Amygdala (tissue), 56 donors: ENCODE measurements around the gene CKAP4.

Experiments used
- DNase-seq, 56 donors: peaks; one replicate each; lab custom pipeline; 2025; lab: John Stamatoyannopoulos, UW

CKAP4 gene

DNA sequence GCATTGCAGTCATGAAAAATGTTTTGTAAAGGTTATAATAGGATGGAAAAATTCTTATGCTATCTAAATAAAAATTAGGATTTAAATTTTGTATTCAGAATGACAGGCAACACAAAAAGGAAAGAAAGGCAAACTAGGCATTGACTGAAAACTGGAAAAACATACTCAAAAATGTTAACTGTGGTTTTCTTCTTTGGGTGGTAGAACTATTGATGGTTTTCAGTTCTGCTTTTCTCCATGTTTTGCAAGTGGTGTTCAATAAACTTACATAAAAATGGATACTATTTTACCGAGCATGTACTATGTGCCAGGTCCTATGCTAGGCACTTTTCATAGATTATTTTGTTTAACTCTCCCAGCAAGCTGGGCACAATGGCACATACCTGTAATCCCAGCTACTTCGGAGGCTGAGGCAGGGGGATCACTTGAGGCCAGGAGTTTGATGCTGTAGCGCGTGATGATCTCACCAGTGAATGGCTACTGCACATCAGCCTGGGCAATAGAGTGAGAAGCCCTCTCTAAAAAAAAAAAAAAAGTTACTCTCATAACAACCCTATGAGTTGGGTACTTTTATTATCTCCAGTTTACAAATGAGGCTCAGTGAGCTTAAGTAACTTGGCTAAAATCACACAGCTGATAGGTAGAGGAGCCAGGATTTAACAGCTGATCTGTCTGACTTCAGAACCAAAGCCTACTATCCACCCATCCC is 28.4 kb upstream of the CKAP4 start:
- no peak for DNase-seq

DNA sequence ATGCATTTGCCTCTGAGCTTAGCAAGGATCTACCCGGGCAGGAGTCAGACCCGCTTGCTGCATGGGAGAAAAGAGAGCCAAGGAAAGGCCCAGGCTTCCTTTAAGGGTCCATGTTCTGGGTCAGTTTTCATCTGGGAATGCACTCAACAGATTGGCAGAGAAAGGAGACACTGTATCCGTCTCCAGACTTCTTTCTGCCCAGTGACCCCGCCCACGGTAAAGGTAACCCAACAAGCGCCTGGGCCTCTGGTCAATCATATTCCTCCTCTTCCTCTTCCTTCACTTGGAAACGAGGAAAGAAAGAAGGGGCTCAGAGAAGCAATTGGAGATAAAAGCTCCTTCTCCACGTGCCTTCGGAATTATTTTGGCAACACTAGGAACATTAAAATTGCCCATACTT is 27.6 kb upstream of the CKAP4 start:
- no peak for DNase-seq

DNA sequence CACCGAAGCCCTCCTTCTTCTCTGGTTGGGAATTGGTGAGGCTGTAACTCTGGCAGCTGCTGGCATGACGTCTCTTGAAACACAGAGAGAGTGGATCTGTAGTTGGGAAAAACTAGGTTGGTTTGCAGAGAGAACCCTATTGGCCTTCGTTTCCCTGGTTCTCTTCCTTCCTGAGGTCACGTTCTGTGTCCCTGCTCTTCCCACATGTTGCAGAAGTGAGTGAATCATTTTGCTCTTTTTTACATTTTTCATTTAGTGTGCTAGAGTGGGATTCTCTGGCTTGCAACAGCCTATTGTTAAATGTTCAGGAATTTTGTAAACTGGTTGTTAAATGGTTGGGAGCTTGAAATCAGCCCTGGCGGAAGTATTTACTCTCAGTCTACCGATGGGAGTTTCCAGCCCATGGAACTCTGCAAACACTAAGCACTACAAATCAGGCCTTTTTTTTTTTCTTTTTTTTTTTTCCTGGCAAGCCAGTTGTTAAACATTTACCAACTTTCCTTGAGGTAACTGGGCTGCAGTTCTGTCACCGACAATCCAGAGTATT is 26.8 kb upstream of the CKAP4 start:
- DNase-seq: no peak

DNA sequence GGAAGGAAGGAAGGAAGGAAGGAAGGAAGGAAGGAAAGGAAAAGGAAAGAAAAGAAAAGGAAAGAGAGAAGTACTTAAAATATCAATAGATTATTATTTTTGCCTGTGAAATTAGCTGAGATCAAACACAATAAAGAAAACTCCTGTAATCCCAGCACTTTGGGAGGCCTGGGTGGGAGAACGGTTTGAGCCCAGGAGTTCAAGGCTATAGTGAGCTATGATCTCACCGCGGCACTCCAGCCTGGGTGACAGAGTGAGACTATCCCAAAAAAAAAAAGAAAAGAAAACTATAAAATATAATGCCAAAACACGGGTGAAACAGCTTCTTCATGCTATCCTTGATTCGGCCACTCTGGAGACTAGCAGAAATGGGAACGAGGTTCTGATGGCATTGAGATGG is 26.2 kb upstream of the CKAP4 start:
- no peak for DNase-seq

DNA sequence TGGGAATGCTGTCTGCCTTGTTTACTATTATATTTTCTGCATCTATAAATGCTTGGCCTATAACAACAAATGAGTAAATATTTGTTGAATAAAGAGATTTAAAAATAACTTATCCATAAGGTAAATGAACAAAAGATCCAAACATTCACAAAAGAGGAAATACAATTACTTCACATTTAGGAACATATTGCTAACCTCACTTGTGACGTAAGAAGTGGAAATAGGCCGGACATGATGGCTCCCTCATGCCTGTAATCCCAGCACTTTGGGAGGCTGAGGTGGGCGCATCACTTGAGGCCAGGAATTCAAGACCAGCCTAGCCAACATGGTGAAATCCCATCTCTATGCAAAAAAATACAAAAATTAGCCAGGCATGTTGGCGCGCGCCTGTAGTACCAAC is 25.7 kb upstream of the CKAP4 start:
- DNase-seq: no peak

DNA sequence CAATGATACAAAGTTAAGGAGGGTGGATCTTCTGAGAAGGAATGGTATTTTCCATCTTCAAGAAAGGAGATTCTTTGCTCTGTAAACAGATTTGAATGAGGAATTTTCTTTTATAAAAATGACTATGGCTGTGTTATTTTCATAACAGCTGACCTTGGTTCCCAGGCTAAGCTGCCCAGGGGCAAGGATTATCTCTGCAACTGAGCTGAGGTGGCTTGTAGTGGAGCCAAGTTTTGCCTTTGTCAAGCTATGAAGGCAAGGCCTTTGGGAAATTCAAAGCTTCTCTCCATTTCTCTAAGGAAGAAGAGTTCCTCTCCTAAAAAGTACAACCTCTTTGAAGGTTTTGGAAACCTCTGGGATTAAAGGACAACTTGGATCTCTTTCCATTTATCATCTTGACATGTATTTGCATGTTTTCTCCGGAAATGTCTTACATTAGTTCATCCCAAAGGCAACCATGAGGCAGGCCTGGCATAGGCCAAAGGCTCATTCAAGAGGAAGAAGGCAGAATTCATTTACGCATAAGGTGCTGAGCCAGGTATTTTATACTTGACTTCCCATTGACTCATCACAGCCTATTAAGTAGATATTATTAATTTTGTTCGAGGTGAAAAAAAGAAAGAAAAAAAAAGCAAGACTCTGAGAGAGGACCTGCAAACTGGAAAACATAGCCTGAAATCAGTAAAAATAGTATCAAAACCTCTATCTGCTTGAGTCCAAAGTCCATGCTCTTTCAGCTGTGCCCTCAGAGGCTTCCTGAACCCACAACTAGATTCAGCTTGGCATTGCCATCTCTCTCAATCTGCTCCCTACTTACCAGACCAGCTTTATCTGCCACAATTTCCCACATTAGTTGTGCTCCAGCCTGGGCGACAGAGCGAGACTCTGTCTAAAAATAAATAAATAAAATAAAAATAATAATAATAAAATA is 24.0 kb upstream of the CKAP4 start:
- DNase-seq: no peak

DNA sequence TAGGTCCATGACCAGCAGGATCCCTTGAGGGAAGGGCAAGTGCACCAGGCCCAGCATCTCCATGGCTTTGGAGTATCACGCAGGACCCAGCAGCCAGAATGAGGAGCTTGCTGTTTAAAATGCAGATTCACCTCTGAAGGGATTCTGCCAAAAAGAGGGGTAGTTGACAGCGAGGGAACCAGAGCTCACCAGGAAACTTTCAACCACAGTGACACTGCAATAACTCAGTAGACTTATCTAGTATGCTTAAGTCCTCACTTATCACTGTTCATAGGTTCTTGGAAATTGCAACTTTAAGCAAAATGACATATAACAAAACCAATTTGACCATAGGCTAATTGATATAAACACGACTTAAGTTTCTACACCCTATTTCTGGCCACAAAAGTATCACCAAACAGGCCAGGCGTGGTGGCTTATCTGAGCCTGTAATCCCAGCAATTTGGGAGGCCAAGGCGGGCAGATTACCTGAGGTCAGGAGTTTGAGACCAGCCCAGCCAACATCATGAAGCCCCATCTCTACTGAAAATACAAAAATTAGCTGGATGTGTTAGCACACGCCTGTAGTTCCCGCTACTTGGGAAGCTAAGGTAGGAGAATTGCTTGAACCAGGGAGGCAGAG is 21.4 kb upstream of the CKAP4 start:
- DNase-seq: no peak

DNA sequence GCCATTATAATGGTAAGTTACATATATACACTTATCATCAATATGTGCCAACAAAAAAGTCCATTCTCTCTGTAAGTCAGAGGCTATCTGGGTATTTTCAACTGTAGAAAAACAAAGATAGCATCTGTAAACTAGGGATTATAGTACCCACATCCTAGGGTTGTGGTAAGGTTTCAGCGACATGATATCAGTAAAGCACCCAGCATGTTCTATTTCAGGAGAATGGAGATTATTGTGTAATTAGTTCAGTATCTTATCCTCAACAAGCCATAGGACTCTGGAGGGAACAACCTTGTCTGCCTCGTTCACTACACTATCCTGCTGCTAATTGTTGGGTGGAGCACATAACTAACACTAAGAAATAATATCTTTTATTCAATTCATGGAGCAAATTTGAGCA is 19.7 kb upstream of the CKAP4 start:
- no peak for DNase-seq

DNA sequence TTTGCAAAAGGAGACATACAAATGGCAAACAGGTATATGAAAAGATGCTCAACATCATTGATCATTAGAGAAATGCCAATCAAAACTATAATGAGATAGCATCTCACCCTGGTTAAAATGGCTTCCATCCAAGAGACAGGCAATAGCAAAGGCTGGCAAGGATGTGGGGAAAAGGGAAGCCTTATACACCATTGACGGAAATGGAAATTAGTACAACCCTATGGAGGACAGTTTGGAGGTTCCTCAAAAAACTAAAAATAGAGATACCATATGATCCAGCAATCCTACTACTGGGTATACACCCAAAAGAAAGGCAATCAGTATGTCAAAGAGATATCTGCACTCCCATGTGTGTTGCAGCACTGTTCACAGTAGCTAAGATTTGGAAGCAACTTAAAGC is 17.3 kb upstream of the CKAP4 start:
- no peak for DNase-seq

DNA sequence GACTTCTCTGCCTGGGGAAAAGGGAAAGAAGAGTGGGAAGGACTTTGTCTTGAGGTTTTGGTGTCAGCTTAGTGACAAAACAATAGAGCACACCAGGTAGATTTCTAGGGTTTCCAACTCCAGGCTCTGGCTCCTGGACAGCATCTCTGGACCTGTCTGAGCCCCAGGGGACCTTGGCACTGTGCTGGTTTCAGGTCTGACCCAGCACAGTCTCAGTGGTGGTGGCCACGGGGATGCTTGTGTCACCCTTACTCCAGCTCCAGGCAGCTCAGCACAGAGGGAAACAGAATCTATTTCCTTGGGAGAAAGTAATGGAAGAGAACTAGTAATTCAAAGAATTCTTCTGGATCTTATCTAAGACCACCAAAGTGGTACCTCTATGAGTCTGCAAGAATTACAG is 11.1 kb upstream of the CKAP4 start:
- DNase-seq: no peak

DNA sequence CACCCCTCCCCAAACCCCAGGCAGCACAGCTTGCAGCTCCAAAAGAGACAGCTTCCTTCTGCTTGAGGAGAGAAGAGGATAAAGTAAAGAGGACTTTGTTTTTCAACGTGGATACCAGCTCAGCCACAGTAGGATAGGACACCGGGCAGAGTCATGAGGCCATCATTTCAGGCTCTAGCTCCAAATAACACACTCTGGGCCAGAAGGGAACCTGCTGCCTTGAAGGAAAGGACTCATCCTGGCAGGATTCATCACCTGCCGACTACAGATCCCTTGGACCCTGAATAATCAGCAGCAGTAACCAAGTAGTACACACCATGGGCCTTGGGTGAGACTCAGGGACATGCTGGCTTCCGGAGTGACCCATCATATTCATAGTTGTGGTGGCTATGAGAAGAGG is 10.4 kb upstream of the CKAP4 start:
- no peak for DNase-seq

DNA sequence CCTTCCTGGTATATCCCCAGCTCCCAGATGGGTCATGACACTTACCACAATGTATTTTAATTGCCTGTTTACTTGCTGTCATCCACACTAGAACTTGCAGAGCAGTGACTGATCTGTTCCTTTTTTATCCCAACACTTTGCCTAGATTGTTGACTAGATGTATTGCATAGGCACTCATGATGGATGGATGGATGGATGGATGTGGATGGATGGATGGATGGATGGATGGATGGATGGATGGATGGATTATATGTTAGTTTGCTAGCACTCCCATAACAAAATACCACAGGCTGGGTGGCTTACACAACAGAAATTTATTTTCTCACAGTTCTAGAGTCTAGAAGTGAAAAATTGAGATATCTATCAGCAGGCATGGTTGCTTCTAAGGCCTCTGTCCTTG is 8.7 kb upstream of the CKAP4 start:
- no peak for DNase-seq

DNA sequence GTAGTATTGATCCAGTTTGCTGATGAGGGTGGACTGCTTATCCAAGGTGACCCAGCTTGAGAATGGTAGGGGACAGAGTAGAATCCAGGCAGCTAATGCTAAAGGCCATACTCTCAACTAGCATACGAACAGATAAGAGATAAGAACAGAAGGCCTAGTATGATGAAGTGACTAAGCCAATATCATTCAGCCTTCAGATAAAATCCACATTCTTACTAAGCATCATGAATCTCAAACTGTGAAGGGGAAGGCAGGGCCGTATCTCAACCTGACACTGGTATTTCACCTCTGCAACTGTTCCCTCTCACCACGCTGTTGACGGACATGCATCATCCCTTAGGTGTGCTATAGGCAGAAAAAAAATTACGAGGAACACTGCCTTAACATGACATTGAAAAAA is 8.1 kb upstream of the CKAP4 start:
- no peak for DNase-seq

DNA sequence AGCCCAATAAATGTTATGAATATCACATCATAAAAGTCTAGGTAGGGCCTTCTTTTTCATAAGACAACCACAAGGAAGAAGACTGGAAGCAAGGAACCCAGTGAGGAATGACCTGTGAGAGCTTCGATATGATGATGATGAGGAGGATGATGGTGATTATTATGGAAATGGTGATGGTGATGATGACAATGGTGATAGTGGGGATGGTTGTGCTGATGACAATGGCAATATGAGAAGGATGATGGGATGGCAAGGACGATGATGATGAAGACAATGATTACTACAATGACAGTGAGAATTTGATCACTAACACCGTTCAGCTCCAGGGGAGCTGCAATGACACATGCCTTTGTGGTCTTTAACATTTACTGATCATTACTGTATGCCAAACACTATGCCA is 7.7 kb upstream of the CKAP4 start:
- no peak for DNase-seq

DNA sequence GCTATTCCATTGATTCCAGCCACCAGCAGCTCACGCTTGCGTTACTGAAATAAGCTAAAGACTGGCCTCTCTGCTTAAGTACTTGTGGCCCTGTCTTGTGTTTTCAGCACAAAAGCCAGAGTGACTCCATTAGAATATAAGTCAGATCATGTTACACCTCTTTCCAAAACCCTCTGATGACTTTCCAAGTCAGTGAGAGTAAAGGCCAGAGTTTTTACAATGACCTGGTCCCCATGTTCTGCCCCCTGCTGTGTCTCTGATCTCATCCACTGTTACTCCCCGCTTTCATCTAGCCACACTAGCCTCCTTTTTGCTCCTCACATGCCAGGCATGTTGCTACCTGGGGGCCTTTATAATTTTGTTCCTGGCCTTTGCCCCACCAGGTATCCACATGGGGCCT is 6.9 kb upstream of the CKAP4 start:
- DNase-seq: no peak

DNA sequence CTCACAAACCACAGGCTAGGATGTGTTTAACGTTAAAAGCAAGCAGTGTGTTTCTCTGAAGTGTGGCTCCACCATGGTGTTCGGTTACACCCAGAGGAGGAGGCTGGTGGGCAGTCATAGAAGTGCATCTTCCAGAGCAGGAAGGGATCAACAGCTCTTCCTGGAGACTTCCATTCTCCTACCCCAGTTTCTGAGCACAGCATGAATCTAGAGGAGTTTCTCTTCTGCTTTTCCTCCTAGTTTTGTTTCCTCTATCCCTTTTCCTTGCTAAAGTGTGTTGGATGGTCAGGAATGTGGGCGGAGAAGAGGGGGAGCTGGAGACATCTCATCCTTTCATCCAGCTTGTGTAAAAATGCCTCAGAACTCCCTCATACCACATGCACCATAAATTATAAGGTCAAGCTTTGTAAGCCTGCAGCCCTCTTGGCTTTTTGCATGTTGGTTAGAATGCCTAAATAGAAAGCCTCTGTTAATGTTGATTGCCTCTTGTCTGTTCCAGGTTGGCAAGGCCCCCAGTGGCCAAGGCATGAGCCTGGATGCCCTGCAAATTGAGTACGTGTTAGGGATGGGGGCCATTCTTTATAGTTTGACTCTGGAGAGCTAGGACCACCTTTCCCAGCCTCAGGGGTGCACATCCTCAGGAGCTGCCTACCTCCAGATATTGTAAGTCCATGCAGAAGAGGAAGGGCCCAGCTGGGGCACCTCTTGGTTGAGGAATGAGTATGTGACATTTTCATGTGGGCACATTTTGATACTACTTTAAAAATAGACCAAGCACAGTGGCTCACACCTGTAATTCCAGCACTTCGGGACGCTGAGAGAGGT is 4.0 kb upstream of the CKAP4 start:
- no peak for DNase-seq

DNA sequence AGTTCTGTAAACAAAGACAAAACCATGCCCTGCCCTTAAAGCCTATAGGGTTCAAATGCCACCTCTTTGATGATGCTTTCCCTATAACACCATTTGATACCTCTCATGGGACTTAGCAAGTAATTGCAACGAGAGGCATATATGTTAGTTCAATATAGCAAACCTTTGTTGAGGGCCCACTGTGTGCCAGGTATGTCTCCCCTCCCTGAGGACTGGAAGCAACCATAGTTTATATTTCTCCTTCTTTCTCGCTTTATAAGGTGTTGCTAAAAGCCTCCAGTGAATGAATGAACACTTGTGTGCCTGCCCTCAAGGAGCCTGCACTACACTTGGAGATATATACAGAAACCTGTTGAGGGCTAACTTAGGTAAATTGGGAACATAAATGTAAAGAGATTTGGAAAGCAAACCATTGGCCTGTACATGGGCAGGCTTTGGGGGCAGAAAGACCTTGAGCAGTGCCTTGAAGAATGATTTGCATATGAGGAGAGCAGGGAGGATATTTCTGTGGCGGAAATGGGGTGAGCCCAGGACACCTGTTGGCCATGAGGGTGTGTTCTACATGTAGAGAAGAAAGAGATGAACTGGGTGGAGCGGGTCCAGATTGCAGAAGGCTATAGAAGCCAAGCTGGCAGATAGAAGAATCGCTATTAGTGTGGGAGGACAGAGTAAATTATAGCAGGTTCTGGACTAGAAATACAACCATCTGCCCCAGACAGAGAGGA is 1.8 kb upstream of the CKAP4 start:
- DNase-seq: no peak

DNA sequence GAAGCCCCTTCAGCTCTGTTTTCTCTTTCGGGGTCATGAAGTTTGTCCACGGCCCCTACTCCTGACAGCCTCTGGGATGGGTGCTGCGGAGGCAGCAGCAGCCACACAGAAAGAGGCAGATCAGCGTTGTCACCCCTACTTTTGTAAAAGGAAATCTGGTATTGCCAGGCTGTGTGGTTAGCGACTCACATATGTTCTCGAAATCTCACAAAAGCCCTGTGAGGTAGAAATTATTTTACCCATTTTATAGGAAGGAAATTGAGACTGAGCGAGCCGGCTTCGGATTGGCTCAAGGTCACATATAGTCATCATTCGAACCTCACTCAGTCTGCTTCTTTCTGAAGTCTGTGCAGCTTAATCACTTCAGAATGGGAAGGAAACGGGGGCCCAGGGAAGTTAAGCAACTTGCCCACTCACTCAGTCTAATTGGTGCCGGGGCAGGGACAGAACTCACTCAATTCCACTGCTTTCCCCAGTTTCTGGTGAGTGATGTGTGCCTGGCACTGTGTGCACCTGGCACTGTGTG is 1.1 kb upstream of the CKAP4 start:
- DNase-seq: peak in 3 of 56 donors; percentile 11 to 39 (median 27)

DNA sequence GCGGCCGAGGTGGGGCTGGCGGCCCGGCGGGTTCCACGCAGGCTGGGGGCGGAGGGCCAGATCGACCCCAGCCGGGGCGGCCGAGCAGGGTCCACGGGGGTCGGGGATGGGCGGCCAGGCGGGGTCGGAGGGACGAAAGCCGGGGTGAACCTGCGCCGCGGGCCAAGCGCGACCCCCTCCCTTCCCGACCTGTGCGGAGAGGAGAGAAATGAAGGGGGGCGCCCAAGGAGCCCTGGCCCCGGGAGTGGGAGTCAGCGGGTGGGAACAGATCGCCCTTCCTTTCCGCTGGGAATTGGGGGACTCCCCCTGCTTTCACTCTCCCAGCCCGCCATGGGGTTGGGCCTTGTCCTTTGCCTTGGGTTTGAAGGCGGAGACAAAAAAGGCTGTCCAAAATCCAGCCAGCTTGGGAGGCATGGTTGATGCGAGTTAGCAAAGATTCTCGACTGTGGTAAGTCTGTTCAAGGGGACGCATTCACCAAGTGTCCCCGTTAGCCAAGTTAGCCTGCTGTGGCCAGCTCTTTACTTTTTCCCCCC is 559 bp upstream of the CKAP4 start:
- peak in 20 of 56 donors; percentile 10 to 74 (median 34) for DNase-seq
